Measurements from ENCODE around the gene RAB18.

GRCh38 chr10:27535317-27535716 is 31.2 kb downstream of the RAB18 start:
- TF ChIP-seq CTCF (IDR thresholded peaks at IDR 0.05; ENCODE audit: low read depth, low read length) (no peak), POLR2A (IDR thresholded peaks at IDR 0.05; ENCODE audit: extremely low read depth, insufficient read length) (no peak), MAX (IDR thresholded peaks at IDR 0.05; ENCODE audit: low read depth, low read length) (no peak), MYC (IDR thresholded peaks at IDR 0.05; ENCODE audit: low read depth, low read length) (no peak)

All from NB4 (cell line).